WTC11 (cell line): ENCODE data around the gene OGN. TPM values are rescaled to one million over a fixed set of nuclear protein-coding genes. Genes with fewer than 3 reads are reported as not detected.

Experiments
- ATAC-seq: fragments of 200-7000 bp; cut with Tn5 transposase; 2 replicates; pipeline ENCODE4 v1.10.0; 2021; ENCODE audit warnings: mild to moderate bottlenecking, moderate library complexity
- CTCF ChIA-PET: fragments of 300-600 bp; sonication (Branson Sonifier 250); formaldehyde crosslinking; loops from one replicate; lab custom pipeline; 2021; ENCODE audit warnings: antibody characterized with exemption; lab: Charles Lee
- POLR2A ChIA-PET: fragments of 350-600 bp; sonication (Branson Sonifier 250); formaldehyde crosslinking; loops from one replicate; lab custom pipeline; 2021; ENCODE audit warnings: antibody characterized with exemption; lab: Charles Lee
- DNase-seq: peaks from one replicate; pipeline ENCODE4 v3.0.0; 2021; ENCODE audit warnings: low spot score
- H3K27ac Mint-ChIP-seq: 2 replicates; pipeline ENCODE4 v1.8.0; 2021; ENCODE audit warnings: mixed read lengths
- H3K27me3 Mint-ChIP-seq: 2 replicates; pipeline ENCODE4 v1.8.0; 2021; ENCODE audit warnings: low read depth, mild to moderate bottlenecking, moderate library complexity, mixed read lengths
- H3K36me3 Mint-ChIP-seq: 2 replicates; pipeline ENCODE4 v1.8.0; 2021; ENCODE audit warnings: mixed read lengths
- H3K4me1 Mint-ChIP-seq: 2 replicates; pipeline ENCODE4 v1.8.0; 2022; ENCODE audit warnings: mixed read lengths
- H3K4me3 Mint-ChIP-seq: 2 replicates; pipeline ENCODE4 v1.8.0; 2021; ENCODE audit warnings: mild to moderate bottlenecking, moderate library complexity, mixed read lengths
- H3K9me3 Mint-ChIP-seq: 2 replicates; pipeline ENCODE4 v1.8.0; 2021; ENCODE audit warnings: mixed read lengths
- AR ChIP-seq: fragments of 250-450 bp; sonication (Bioruptor Pico); IDR thresholded peaks from 2 replicates; pipeline ENCODE4 v1.9.0; 2021; ENCODE audit warnings: mild to moderate bottlenecking
- ATF3 ChIP-seq: sonication (generic); formaldehyde crosslinking; conservative IDR thresholded peaks from 2 replicates; pipeline ENCODE4 v1.8.1; 2022; ENCODE audit warnings: mild to moderate bottlenecking, missing genetic modification reagents
- CDX4 ChIP-seq: fragments of 250-450 bp; sonication (Bioruptor Pico); IDR thresholded peaks from 2 replicates; pipeline ENCODE4 v1.9.0; 2021; ENCODE audit warnings: moderate library complexity, mild to moderate bottlenecking, inconsistent platforms, borderline replicate concordance
- ETV6 ChIP-seq: sonication (generic); formaldehyde crosslinking; IDR thresholded peaks from 2 replicates; pipeline ENCODE4 v1.8.1; 2022; ENCODE audit warnings: mild to moderate bottlenecking, missing genetic modification reagents
- FOXP4 ChIP-seq: sonication (generic); formaldehyde crosslinking; IDR thresholded peaks from 2 replicates; pipeline ENCODE4 v1.8.0; 2022; ENCODE audit warnings: mild to moderate bottlenecking, missing genetic modification reagents
- HMGA2 ChIP-seq: fragments of 250-450 bp; sonication (Bioruptor Pico); IDR thresholded peaks from 2 replicates; pipeline ENCODE4 v1.4.0; 2021; ENCODE audit warnings: mild to moderate bottlenecking, moderate library complexity
- IRF2 ChIP-seq: sonication (generic); formaldehyde crosslinking; IDR thresholded peaks from 2 replicates; pipeline ENCODE4 v1.8.0; 2022; ENCODE audit warnings: low read depth, missing genetic modification reagents, borderline replicate concordance
- JAZF1 ChIP-seq: fragments of 250-450 bp; sonication (Bioruptor Pico); IDR thresholded peaks from 2 replicates; pipeline ENCODE4 v1.9.0; 2021; ENCODE audit warnings: moderate library complexity, mild to moderate bottlenecking, inconsistent platforms
- MXD4 ChIP-seq: fragments of 250-450 bp; sonication (Bioruptor Pico); IDR thresholded peaks from 2 replicates; pipeline ENCODE4 v1.8.0; 2021; ENCODE audit warnings: mild to moderate bottlenecking, moderate library complexity, borderline replicate concordance
- NFE2L1 ChIP-seq: sonication (generic); formaldehyde crosslinking; IDR thresholded peaks from 2 replicates; pipeline ENCODE4 v1.8.1; 2023; ENCODE audit warnings: missing genetic modification reagents
- NR3C1 ChIP-seq: sonication (generic); formaldehyde crosslinking; conservative IDR thresholded peaks from 2 replicates; pipeline ENCODE4 v1.8.1; 2023; ENCODE audit warnings: low read depth, mild to moderate bottlenecking, missing genetic modification reagents
- PRDM15 ChIP-seq: sonication (generic); formaldehyde crosslinking; IDR thresholded peaks from 2 replicates; pipeline ENCODE4 v1.8.0; 2022; ENCODE audit warnings: missing genetic modification reagents
- SMAD3 ChIP-seq: sonication (generic); formaldehyde crosslinking; IDR thresholded peaks from 2 replicates; pipeline ENCODE4 v1.8.0; 2022; ENCODE audit warnings: missing genetic modification reagents, mild to moderate bottlenecking, borderline replicate concordance
- TCF7 ChIP-seq: sonication (generic); formaldehyde crosslinking; IDR thresholded peaks from 2 replicates; pipeline ENCODE4 v1.8.0; 2022; ENCODE audit warnings: mild to moderate bottlenecking, low read depth, missing genetic modification reagents, moderate library complexity
- TEAD1 ChIP-seq: sonication (generic); formaldehyde crosslinking; IDR thresholded peaks from 2 replicates; pipeline ENCODE4 v1.8.0; 2022; ENCODE audit warnings: mild to moderate bottlenecking, missing genetic modification reagents
- TEAD4 ChIP-seq: sonication (generic); formaldehyde crosslinking; IDR thresholded peaks from 2 replicates; pipeline ENCODE4 v1.8.0; 2022; ENCODE audit warnings: mild to moderate bottlenecking, missing genetic modification reagents
- USF2 ChIP-seq: sonication (generic); formaldehyde crosslinking; IDR thresholded peaks from 2 replicates; pipeline ENCODE4 v1.8.1; 2023; ENCODE audit warnings: mild to moderate bottlenecking, missing genetic modification reagents, moderate library complexity
- ZNF317 ChIP-seq: sonication (generic); formaldehyde crosslinking; IDR thresholded peaks from 2 replicates; pipeline ENCODE4 v1.8.1; 2023; ENCODE audit warnings: low read depth, mild to moderate bottlenecking, moderate library complexity, missing genetic modification reagents, borderline replicate concordance
- ZNF416 ChIP-seq: fragments of 250-450 bp; sonication (Bioruptor Pico); IDR thresholded peaks from 2 replicates; pipeline ENCODE4 v1.9.0; 2021; ENCODE audit warnings: mild to moderate bottlenecking, inconsistent platforms
- ZNF671 ChIP-seq: fragments of 250-450 bp; sonication (Bioruptor Pico); IDR thresholded peaks from 2 replicates; pipeline ENCODE4 v1.8.0; 2021; ENCODE audit warnings: mild to moderate bottlenecking
- total RNA-seq: library from RNA; stranded (reverse); gene quantifications from 3 replicates; pipeline ENCODE4 v1.2.3, GENCODE V29; 2021
- TF ChIP-seq, protein P1 (sequence below): fragments of 200-600 bp; IDR thresholded peaks from 2 replicates; pipeline ENCODE4 v1.8.0; 2022; ENCODE audit warnings: antibody characterized with exemption
- TF ChIP-seq, protein P2 (sequence below): sonication (generic); formaldehyde crosslinking; IDR thresholded peaks from 2 replicates; pipeline ENCODE4 v1.8.0; 2023; ENCODE audit warnings: missing genetic modification reagents

OGN gene
- total RNA-seq, 1 experiment from 2014 or later = not detected

DNA sequence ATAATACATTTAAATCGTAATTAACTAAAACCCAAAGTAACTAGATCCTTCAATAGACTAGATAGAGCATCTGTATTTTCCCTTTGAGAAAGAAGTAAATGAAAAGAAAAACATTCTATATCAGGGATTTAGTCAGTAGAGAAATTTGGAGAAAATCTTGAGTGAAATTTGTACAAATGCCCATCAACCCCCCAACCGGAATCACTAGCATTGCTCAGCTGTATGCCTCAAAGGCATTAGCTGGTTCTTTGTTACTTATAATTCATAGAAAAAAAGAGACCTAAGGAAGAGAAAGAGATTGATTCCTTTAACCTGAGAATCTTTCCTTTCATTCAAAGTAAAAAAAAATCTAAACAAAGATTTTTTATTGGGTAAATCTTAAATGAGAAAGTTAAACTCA, 19.2 kb upstream of the OGN start:
- H3K27me3 Mint-ChIP-seq = no peaks in the 10 kb centered on the region; the same call in 1 of the 2 replicates
- no peak for TF ChIP-seq CDX4
- TF ChIP-seq TCF7 (CRISPR knock-in tag) = no peak
- no peak for TF ChIP-seq MXD4 (CRISPR knock-in tag)
- TF ChIP-seq, protein P1, sequence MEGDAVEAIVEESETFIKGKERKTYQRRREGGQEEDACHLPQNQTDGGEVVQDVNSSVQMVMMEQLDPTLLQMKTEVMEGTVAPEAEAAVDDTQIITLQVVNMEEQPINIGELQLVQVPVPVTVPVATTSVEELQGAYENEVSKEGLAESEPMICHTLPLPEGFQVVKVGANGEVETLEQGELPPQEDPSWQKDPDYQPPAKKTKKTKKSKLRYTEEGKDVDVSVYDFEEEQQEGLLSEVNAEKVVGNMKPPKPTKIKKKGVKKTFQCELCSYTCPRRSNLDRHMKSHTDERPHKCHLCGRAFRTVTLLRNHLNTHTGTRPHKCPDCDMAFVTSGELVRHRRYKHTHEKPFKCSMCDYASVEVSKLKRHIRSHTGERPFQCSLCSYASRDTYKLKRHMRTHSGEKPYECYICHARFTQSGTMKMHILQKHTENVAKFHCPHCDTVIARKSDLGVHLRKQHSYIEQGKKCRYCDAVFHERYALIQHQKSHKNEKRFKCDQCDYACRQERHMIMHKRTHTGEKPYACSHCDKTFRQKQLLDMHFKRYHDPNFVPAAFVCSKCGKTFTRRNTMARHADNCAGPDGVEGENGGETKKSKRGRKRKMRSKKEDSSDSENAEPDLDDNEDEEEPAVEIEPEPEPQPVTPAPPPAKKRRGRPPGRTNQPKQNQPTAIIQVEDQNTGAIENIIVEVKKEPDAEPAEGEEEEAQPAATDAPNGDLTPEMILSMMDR = no peak
- TF ChIP-seq SMAD3 (CRISPR knock-in tag) = no peak
- no peak for TF ChIP-seq USF2 (CRISPR knock-in tag)
- TF ChIP-seq ZNF416 (CRISPR knock-in tag) = no peak
- TF ChIP-seq FOXP4 (CRISPR knock-in tag) = no peak
- no peak for TF ChIP-seq AR (CRISPR knock-in tag)
- no peak for TF ChIP-seq HMGA2 (CRISPR knock-in tag)
- TF ChIP-seq NR3C1 = no peak
- TF ChIP-seq JAZF1 (CRISPR knock-in tag) = no peak
- no peak for TF ChIP-seq ZNF317
- TF ChIP-seq TEAD1 (CRISPR knock-in tag) = no peak
- TF ChIP-seq ZNF671 = no peak
- H3K4me1 Mint-ChIP-seq = no peaks in the 10 kb centered on the region; the same call in 1 of the 2 replicates
- no peaks in the 10 kb centered on the region for H3K36me3 Mint-ChIP-seq
- ChIA-PET POLR2A (no interaction called here), CTCF (no interaction called here)
- H3K9me3 Mint-ChIP-seq = no peaks in the 10 kb centered on the region
- ATAC-seq (no peak), DNase-seq (no peak)
- no peak overlapping the region for H3K27ac Mint-ChIP-seq
- H3K4me3 Mint-ChIP-seq = no peak overlapping the region

DNA sequence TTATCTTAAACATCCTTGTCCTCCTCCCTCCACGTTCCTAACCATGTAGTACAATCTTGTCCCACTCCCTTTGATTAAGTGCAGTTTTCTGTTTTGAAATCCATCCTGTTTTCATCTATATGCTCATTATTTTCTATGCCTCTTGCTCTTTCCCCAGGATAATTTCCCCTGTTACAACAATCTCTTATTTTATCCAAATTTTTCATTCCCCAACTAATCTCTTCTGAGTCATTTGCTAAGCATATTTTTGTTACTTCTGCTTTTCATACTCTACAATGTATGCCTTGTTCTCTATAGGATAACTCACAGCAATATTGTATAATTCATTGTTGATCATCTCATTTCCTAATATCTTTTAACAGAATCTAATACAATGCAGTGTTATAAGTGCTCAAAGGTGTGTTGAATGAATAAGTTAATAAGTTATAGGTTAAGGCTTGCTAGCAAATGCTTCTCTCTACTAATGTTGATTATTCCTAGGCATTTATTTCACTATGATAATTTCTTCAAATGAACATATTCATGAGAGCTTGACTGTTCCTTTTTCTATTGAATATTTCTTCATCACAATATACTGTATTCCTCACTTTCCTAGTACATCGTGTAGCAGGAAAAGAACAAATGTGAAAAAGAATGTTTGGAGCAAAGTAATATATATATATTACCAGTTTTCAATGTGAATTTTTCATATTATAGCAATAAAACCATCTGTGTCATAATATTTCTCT, 18.4 kb upstream of the OGN start:
- DNase-seq (no peak), ATAC-seq (no peak)
- Mint-ChIP-seq H3K4me3 (no peak overlapping the region), H3K36me3 (no peaks in the 10 kb centered on the region), H3K27me3 (no peaks in the 10 kb centered on the region; the same call in 1 of the 2 replicates), H3K27ac (no peak overlapping the region), H3K9me3 (no peaks in the 10 kb centered on the region), H3K4me1 (no peaks in the 10 kb centered on the region; the same call in 1 of the 2 replicates)
- ChIA-PET POLR2A (no interaction called here), CTCF (no interaction called here)
- no peak for TF ChIP-seq ETV6 (CRISPR knock-in tag)
- TF ChIP-seq, protein P2, sequence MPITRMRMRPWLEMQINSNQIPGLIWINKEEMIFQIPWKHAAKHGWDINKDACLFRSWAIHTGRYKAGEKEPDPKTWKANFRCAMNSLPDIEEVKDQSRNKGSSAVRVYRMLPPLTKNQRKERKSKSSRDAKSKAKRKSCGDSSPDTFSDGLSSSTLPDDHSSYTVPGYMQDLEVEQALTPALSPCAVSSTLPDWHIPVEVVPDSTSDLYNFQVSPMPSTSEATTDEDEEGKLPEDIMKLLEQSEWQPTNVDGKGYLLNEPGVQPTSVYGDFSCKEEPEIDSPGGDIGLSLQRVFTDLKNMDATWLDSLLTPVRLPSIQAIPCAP = no peak
- TF ChIP-seq JAZF1 (CRISPR knock-in tag) = no peak
- no peak for TF ChIP-seq IRF2 (CRISPR knock-in tag)
- TF ChIP-seq PRDM15 (CRISPR knock-in tag) = no peak
- TF ChIP-seq ATF3 (CRISPR knock-in tag) = no peak
- TF ChIP-seq TEAD1 (CRISPR knock-in tag) = no peak
- no peak for TF ChIP-seq ZNF317
- TF ChIP-seq SMAD3 (CRISPR knock-in tag) = no peak
- TF ChIP-seq TEAD4 (CRISPR knock-in tag) = no peak
- TF ChIP-seq NFE2L1 (CRISPR knock-in tag) = no peak
